DMS53 treated with DMSO at 0.1 percent for 48 hours (cell line): ENCODE measurements around the gene UTP11.

Experiments used
- DNase-seq: peaks from one replicate; lab custom pipeline; 2025; ENCODE audit not compliant: unreplicated experiment; lab: John Stamatoyannopoulos, UW

UTP11 gene

DNA sequence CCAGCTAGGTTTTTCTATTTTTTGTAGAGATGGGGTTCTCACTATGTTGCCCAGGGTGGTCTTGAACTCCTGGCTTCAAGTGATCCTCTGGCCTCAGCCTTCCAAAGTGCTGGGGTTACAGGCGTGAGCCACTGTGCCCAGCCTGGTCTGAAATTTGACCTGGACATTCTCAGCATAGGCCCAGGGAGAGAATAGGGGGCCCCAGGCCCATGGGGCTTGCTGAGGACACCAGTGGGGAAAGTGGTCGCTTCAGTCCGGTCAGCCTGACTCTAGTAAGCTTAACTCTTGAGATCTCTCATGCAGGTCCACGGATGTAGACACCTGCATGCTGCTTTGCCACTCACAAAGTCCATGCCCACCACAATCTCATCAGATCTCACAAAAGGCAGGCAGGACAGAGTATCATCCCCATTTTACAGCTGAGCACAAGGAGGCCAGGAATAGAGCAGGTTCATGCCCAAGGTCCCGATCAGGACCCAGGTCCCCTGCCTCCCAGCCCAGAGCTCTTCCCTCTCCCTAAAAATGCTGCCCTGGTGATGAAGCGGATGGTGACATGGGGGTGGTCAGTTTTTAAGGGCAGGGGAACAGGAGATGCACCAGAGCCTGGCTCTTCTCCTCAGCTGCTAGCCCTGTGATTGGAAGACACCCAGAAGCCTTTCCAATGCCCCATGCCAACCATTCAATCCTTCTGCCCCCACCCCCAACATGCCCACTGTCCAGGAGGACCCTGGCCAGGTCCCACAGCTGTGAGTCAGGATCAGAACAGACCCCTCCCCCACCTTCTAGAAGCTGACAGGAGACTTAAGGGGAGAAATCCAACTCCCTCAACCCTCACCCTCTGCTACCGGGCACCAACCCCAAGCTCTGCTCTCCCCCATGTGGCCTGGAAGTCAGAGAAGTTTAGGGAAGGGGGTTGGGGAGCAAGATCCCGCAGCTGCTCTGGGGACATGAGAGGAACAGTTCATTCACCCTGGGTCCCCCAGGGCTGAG, 9.0 kb upstream of the UTP11 start:
- no peak for DNase-seq

DNA sequence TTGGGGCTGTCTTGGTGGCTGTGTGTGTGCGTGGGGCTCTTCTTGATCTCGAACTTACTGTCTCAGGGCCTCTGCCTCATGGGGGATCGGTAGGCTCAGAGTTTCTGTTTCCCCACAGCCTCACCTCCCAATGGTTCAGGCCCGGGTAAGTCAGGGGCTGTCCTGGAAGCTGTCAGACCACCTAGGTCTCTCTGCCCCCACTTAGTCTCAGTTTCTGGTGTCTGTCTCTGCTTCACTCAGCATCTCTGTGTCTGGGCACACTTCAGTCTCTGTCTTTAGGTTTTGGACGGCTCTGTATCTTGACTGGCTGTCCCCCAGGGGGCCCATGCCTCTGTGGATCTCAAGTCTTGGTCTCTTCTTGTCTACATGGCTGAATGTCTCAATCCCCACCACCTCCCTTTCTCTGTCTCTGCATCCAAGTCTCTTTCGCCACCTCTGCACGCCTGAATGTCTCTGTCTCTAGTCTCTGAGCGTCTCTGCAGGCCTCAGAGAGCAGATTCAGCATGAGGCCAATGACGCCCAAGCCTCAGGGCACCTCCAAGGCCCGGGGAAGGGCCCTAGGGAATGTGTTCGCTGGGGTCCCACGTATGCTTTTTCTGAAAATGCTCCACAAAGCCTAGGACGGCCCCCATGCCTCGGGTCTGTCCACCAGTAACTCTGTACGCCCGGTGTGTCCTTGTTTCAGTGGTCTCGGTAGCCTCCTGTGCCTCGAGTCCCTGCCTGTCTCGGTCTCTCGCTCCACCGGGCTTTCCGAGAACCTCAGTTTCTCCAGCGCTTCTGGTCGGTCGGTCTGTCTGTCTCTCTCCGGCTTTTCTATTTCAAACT, 8.0 kb upstream of the UTP11 start:
- DNase-seq: no peak

DNA sequence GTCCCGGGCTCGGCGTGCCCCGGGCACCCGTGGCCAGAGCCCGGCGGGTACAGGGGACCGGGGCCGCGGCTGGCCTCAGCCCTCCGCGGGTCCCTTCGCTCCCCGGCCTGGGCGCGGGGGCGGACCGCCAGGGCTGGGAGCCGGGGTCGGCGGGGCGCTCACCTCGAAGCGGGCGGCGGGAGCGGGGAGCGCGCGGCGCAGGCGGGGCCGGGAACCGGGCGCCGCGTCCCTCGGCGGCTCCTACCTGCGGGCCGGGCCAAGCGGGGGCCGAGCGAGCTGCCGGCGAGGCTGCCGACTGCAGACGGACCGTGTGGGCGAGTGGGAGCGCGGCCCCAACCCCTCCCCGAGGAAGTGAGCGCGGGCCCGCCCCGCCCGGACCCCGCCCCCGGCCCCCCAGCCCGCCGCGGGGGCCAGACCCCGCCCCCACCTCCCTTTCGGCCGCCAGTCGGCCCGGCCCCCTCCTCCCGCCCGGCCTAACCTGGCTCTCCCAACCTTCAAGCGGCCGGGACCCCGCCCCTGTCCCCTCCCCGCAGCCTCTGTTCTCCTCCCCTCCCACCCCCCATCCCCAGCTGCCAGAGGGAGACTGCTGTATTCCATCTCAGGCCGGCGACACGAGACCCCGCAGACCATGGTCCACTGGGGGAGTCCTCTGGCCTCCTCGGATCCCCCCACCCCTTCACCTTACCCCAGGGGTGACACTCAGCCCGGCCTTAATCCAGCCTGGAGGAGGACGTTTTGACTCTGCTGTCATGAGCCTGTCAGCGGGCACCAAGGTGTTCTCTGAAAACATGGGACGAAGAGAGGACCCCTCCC, 7.1 kb upstream of the UTP11 start, which contains the start of gene FHL3:
FHL3 (minus strand) TSS at position 320 of the 813 bp plus-strand sequence. CDS start 6,102 bp downstream, outside the sequence.
- DNase-seq: no peak

DNA sequence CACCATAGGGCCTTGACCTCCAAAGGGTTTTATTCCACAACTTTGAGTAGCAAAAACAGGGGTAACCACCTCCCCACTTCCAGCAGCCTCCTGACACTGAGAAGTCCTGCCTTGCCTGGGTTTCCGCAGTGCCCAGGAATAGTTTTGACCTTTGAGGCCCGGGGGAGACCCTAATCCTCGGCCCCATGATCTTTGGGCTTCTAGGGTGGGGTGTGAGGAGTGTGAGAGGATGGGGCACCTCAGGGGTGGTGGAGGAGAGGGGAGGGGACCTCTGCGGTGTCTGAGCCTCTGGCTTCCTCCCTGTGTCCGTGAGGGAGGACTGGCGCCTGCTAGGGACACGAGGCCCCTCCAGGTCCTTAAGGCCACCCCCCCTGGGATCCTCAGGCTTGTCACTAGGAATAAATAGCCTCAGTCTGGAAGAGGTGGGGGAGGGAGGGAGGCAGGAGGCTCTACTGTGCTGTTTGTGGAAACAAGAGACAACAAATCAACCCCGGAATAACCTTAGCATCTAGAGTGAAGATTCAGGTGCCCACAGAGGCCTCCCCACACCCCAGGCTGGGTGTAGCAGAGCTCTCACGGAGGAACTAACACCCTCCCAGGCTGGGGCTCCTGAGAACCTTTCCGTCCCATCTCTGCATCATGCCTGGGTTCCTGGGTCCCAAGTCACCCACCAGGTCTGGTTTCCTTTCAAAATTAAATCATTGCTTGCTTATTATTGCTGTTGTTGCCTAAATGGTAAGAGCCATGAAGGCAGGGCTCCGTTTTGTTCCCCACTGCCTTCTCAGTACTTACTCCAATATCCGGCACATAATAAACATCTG, 6.3 kb upstream of the UTP11 start:
- DNase-seq: no peak

DNA sequence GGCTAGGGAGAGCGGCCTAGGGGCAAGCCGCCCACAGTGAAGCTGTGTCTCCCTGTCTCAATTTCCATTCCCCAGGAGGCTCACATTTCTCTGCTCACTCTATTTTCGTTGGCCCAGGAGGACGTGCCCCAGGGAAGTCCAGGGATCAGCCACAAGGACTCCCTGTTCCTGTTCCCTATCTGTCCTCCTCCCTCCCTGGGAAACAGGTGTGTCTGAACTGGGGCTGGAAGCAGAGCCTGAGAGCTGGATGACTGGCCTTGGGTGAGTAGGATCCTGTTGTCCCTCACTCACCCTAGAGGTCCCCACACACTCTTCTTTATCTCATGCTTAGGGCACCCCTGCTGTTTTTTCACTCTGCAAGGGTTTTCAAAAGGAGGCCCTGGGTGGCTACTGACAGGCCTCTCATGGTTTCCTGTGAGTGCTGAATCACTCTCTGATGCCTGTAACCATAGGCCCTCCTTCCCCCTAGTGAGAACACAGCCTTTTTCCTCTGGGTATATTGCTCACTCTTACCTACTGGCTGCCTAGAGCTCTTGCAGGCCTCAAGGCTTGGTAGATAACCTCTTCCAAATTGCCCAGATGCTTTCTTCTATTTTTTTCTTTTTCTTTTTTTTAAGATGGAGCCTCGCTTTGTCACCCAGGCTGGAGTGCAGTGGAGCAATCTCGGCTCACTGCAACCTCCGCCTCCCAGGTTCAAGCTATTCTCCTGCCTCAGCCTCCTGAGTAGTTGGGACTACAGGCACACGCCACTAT, 3.3 kb upstream of the UTP11 start:
- DNase-seq: no peak

DNA sequence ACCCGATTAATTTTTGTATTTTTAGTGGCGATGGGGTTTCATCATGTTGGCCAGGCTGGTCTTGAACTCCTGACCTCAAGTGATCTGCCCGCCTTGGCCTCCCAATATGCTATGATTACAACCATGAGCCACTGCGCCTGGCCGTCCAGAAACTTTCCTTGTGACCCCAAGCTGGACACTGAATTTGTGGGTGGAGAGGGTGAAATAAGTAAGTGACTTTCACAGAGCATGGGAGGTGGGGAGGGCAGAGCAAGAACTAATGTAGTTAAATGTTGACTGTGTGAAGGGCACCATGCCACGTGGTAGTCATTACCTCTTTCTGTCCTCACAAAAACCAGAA, 2.7 kb upstream of the UTP11 start:
- no peak for DNase-seq

DNA sequence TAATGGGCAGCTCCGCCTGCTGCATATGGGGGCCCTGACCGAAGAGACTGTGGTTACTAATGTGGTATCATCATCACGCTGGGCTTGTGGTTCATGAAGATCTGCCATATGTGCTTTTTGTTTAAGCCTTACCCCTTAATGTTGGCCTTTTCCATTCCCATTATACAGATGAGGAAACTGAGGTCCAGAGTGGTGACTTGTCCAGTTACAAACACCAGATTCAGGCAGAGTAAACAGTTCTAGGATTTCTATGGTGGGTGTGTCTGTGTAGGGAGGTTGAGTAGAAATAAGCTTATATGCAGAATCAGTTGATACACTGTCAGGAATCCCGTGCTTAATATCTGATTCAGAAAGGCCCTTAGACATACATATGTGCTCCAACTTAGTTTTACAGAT, 691 bp downstream of the UTP11 start:
- DNase-seq: no peak

DNA sequence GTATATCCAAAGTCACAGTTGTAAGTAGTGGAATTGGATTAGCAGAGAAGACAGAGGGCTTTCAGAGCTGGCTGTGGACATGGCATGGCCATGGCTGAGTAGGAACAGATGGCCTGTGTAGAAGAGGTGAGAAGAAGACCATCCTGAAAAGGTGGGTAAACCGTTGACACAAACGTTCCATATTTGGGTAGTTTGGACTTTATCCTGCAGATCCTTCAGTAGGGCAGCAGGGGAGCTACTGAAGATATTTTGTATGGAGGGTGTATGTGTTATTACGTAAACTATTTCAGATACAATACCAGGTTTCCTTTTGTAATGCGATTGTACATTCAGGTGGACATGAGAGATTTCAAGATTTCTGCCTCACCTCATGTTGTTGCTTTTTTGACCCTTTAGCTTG, 1.6 kb downstream of the UTP11 start:
- no peak for DNase-seq

DNA sequence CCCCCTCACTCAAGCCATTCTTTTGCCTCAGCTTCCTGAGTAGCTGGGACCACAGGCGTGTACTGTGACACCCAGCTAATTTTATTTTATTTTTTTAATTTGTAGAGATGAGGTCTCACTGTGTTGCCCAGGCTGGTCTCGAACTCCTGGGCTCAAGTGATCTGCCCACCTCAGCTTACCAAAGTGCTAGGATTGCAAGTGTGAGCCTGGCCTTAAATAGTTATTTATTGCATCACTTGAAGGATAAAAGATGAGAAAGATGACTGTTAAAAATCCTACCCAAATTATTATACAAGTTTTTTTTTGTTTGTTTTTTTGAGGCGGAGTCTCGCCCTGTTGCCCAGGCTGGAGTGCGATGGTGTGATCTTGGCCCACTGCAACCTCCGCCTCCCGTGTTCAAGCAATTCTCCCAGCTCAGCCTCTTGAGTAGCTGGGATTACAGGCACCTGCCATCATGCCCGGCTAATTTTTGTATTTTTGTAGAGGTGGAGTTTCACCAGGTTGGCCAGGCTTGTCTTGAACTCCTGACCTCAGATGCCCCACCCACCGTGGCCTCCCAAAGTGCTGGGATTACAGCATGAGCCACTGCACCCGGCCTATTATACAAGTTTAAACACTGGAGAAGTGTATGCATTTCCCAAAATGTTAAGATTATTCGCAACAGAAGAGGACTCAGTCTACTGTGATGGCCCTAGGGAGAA, 2.3 kb downstream of the UTP11 start:
- no peak for DNase-seq

DNA sequence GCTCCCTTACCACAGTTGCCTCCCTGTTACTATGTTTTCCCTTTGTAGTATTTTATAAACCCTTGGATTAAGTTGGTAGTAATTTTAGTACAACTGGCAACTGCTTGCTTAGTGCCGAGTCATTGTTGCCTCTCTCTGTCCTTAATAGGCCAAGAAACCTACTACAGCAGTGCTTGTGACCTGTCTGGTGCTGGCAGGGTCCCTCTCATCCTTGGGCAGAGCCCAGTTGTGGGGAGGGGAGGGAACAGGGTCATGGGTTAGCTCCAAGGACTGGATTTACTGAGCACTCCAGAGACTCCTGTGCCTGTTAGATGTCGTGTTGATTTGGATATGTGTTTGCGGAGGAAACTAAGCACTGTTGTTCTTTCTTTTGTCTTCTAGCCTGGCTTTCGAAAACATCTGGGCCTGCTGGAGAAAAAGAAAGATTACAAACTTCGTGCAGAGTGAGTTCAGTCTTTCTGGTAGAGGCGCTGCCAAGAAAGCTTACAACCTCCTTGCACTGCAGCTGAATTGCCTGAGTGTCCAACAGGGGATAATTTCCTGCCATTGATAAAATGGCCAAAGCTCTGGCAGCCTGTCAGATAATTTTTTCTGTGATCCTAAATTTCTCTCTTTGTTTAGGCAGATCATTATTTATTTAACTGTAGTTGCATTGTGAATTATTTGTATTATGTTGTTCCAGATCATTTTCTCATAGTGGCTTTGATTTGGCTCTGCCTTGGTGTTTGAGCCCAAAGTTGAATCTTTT, 3.6 kb downstream of the UTP11 start:
- DNase-seq: no peak

DNA sequence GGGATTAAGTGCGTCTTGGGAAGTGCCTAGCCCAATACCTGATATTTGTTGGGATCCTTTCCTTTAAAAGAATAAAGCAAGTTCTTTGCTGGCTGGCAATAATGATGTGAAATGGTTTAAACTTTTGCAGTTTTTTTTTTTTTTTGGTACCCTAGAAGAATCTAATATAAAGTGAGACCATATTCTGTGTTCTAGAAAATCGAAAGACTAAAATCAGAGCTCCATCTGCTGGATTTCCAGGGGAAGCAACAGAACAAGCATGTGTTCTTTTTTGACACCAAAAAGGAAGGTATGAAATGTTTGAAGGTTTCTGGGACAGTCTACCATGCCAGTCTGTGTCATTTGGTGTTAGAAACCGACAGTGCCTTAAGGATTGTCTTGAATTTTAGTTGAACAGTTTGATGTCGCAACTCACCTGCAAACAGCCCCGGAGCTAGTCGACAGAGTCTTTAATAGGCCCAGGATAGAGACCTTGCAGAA, 6.4 kb downstream of the UTP11 start:
- peak; percentile 44 for DNase-seq

DNA sequence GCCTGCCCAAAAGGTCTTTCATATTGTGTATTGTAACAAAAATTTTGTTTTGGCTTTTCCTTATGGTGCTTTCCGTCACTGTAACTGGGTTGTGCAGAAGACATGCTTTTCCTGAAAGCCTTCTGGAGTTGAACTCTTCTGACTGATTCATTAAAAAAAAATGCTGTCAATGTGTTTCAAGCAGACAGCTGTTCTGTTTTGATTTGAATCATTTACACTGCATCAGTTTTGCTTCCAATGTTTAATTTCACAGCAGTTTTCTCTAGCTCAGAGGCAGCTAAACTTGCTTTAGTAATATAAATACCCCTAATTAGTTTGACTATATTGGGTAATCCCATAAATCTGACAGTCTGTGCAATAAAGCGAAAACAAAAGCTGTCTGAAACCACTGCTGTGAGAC, 7.9 kb downstream of the UTP11 start:
- no peak for DNase-seq

DNA sequence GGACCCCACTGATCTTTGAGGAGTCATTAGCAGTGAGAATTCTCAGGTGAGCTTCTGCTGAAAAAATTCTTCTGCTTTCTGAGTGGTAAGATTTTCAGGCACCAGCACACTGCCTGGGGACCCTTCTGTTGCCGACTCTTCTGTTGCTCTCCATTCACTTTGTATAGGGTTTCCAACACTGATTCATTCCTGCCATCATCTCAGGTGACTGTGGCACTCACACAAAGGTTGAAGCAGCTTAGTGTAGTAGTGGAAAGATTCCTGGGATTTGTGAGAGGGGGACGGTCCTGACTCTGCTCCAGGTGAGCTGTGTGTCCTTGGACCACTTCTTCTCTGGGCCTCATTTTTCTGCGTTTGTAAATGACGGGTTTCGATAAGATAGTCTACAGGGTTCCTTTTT, 9.4 kb downstream of the UTP11 start:
- no peak for DNase-seq

DNA sequence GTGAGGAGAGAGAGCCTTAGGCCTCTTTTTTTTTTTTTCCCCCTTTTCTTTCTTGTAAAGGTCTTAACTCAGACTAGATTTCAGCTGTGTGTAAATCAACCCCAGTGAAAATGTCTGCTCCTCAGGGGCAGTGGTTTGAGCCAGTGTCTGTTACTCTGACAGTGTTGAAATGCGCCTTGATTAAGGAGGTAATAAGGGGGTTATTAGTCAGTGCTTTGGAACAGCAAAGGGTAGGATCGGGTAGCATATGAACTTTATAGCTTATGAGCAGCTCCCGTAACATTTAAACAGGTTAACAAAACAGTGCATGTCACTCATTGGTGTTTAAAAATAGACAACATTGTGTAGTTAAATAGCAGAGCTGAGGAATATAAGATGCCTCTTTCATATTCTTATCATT, 10.3 kb downstream of the UTP11 start:
- no peak for DNase-seq

DNA sequence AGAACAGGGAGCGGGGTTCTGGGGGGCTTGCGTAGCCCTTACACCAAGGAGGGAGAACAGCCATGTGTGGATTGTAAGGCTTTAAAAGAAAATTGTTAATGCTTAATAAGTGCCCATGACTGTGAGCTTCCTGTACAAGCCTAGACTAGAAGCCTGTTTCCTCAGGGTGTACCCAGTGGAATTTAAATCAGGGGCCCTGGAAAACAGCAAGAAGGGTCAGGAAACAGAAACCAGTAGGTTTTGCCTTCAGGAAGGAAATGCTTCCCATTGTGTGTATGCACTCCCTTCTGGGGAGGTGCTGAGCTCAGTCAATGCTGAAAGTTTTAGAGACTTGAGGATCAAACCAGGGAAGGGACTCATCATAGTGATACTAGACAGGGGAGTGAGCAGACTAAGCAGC, 12.7 kb downstream of the UTP11 start:
- DNase-seq: no peak

DNA sequence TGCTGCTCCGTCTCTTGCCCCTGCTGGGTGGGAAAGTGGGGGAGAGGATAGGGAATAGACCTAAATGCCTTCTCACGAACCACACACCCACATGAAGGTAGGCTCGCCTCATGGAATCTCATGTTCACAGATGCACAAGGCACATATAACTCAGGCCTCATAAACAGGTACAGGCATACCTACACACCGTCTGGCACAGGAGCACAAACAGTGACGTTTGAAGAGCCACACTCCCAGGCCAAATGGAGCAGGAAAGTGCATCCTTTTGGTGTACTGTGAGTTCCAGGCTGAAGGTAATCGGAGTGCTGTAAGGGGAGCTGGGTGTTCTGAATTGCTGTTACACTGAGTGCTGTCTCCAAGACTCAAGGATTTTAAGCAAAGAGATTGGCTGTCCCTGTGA, 13.1 kb downstream of the UTP11 start:
- DNase-seq: no peak

DNA sequence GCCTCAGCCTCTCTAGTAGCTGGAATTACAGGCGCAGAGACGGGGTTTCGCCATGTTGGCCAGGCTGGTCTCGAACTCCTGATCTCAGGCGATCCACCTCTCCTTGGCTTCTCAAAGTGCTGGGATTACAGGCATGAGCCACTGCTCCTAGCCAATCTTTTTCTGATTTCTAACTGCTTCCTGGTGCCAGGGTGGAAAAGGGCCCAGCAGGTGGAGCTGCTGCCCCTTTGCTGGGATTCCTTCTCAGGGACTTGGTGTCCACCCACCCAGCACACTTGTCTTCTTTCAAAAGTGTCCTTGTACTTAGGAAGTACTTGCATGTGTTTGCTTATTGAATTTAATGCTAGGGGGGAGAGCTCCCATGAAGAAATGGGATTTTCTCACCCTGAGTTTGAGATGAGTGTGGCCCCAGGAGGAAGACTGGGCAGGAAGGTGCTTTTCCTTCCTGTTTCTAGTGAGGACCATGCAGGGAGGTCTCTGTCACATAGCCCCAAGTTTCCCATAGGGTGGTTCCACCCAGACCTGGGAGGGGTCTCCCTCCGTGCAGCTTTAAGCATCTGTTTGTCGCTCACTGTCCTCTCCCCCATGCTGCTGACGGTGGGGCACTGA, 14.2 kb downstream of the UTP11 start:
- DNase-seq: peak; percentile 30
